Posterior cingulate gyrus (tissue), 11 donors: ENCODE data around the gene SCYGR1.
"Not testable (repeated sequence)": the region's sequence is repeated elsewhere in the genome, so short reads cannot be mapped to it uniquely, and the experiment has no call there.

Source experiments
- DNase-seq, 10 donors: peaks; one replicate each; pipeline versions ENCODE4 v3.0.0 to v3.0.0-alpha.2; 2020 to 2021; ENCODE audit warnings: mixed read lengths in 3 of 10
- intact Hi-C: fragments of 100-400 bp; cut with DNase I; formaldehyde crosslinking; loops from one replicate; pipeline ENCODE4 v1.15.1; 2023

The SCYGR1 gene

DNA sequence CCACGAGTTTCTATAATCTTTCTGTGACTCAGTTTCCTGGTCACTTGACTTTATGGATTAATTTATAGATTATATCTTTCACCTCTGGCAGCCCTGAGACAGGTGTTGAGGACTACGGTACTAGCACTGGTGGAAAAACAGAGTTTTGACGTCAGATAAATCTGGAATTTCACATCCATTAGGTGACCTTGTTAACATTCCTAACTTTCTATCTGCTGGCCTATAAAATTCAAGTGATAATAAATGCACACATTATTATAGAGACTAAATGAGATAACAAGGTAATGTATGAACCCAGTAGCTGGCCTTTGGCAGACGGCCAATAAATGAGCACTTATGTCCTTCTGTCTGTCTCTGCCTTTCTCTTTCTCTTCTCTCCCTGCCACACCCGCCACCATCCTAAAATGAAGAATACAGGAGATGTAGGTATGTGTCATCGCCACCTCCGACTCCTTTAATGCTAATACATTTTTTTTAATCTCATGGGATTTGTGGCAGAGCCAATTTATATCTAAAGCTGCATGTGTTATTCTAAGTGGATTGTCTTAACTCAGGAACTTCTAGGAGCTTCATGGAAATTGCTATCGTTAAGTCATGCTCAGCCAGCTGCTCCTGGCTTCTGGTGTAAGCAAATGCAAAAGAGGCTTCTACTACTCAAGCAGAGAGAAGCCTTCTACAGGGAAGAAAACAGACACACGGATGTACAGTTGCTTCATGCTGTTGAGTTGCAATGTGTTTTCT lies 10.9 kb downstream of the SCYGR1 start:
- intact Hi-C loops, result no loop called here

DNA sequence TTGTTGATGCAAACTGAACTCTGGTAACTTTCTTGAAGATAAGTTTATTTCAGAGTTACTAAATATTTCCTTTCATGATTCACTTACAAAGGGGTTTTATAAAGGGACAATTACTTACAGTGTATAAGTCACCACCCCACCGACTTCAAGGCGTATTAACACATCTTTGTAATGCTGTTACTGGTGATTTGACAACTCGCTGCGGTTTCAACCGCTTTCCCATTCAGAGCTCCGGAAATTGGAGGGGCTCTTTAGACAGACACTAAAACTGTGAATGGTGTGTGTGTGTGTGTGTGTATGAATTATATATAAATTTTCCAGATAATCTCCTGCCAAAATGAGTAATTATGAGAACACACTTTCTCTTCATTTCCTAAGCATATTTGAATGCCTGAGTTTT lies 13.6 kb downstream of the SCYGR1 start:
- intact Hi-C loops, result no loop called here
- DNase-seq, result no peak

More for the DNA sequence above, 10.9 kb downstream of the SCYGR1 start:
- DNase-seq, result peak in 1 of 10 donors; percentile 33

DNA sequence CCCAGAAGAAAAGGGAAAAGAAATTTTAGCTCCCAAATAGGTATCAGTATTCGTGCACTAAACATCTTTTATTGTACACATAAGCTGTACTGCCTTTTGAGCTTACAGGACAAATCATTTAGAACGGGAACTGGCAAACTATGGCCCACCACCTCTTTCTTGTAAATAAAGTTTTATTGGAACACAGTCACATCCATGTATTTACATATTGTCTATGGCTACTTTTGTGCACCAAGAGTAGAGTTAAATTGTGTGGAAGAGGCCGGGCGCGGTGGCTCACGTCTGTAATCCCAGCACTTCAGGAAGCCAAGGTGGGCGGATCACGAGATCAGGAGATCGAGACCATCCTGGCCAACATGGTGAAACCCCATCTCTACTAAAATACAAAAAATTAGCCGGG lies 14.4 kb downstream of the SCYGR1 start:
- DNase-seq, result no peak
- intact Hi-C loops, result no loop called here

DNA sequence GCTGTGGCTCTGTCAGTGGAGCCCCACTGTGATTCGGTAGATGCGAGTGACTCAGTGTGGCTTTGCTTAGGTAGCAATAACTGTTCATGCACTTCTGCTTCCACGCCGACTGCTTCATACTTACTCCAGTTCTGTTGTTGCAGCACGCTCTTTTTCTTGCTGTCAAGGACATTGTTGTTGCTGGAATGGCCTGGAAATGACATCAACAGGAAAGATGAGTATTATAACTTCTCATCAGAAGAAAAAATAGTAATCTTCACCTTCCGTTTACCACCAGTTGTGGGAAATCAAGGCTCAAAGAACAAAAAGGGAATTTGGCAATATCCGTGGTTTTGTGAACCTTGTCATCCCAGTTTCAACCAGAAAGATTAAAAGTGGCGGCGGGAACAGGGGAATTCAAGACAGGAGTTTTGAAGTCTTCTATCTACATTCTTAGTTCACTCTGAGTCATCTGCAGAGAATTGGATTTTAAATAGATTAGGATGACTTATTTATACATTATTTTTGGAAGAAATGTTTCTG lies 16.9 kb downstream of the SCYGR1 start:
- DNase-seq, result no peak
- intact Hi-C loops, result no loop called here

DNA sequence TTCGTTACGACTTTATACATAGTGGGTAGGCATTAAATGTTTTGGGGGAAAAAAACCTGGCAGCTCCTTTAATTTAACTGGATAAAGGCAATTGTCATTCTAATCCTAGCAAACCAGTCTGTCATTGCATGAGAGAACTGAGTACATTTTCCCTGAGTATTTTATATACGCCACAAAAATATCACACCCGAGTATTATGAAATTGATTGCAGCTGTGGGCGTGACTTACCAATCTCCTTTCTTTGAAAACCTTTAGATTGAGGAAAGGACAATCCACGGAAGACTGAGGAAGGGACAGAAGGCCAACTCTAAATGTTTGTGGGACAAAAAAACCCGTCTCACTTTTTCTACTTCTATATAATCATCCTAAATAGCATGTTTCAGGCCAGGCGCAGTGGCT lies 17.7 kb downstream of the SCYGR1 start:
- DNase-seq, result no peak
- intact Hi-C loops, result no loop called here

DNA sequence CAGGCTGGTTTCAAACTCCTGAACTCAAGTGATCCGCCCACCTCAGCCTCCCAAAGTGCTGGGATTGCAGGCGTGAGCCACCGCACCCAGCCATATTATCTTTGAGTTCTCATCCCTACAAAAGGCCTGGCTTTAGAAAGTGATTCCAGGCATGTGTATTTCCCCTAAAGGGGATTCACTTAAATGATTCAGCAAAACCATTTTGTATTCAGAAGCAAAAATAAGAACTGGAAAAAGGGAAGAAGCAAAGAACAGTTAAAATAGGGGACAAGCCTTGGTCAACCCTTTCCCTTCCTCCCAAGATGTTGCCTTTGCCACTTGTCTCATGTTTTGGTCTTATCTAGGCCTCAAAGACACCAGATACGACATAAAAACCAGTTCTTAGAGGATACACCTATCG lies 19.2 kb downstream of the SCYGR1 start:
- intact Hi-C loops, result no loop called here
- no peak for DNase-seq

DNA sequence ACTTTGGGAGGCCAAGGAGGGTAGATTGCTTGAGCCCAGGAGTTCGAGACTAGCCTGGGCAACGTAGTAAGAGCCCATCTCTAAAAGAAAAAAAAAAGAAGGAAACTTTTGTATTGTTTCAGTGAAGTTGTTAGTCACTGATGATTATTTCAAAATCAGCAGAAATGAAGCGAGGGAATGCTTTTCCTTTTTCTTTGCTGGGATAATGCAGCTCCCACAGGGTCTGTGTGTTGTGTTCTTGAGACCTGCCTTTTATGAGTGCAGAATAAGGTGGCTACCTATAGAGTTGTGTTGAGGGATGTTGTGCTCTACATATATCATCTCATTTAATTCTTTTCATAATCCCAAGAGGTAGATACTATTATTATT lies 20.3 kb downstream of the SCYGR1 start:
- no peak for DNase-seq
- intact Hi-C loops, result no loop called here

DNA sequence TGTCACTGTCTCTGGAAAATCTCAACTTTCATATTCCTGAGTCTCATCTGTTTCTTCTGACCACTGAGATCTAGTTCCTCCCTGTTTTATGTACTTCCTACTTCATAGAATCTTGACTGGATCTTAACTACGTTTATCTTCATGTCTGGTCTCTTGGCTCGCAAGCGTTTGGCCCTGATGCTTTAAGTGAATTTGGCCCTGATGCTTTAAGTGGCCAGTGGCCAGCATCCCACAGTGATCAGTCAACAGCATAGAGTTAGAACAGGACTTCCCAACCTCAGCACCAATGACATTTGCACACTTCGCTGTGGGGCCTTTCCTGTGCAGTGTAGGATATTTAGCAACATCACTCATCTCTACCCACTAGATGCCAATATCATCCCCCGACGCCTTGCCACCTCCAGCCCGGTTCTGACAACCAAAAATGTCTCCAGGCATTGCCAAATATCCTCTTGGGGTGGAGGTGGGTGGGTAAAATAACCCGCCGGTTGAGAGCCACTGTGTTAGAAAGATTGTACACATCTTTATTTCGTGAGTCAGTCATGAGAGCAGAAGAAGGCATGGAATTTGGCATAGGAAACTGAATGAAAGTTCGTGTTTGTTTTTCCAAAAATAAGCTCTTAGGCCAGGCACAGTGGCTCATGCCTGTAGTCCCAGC lies 20.9 kb downstream of the SCYGR1 start:
- intact Hi-C loops, result no loop called here
- no peak for DNase-seq

DNA sequence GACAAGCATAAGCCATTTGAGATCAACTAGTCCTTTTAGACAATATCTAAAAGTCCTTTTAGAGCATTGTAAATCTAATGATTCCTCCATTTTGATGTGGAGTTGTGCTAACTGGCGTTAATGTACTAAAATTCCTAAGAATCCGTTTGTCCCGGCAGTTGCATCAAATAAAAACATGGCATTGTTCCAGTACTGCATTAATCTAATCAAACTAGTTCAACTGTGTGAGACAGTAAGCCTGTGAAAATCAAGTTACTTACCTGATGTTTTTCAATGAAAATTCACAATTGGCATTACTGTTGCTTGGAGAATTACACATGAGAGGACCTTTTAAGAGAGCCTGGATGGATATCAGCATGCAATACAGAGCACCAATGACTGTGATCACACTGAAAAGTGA lies 21.9 kb downstream of the SCYGR1 start:
- no peak for DNase-seq
- intact Hi-C loops, result no loop called here

DNA sequence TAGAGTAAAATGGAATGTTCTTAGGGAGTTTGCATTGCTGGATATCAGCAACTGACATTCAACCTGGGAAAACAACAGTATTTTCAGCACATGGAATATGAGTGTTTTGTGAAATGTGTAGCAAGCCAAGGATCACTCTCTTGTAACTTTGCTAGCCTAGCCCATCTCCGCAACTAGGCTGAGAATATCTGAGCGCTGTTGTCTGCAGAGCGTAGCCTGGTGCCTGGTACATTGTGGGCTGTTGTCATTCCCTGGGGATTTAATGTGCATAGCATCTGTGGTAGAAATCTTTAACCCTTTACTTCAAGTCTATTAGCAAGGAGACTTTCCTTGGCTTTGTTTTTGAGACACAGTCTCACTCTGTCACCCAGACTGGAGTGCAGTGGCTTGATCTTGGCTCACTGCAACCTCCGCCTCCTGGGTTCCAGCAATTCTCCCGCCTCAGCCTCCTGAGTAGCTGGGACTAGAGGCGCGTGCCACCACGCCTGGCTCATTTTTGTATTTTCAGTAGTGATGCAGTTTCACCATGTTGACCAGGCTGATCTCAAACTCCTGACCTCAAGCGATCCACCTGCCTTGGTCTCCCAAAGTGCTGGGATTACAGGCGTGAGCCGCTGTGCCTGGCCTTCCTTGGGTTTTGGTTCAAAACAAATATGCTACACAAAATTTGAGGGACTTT lies 23.0 kb downstream of the SCYGR1 start:
- peak in 1 of 10 donors; percentile 18 for DNase-seq
- intact Hi-C loops, result not testable (repeated sequence)

DNA sequence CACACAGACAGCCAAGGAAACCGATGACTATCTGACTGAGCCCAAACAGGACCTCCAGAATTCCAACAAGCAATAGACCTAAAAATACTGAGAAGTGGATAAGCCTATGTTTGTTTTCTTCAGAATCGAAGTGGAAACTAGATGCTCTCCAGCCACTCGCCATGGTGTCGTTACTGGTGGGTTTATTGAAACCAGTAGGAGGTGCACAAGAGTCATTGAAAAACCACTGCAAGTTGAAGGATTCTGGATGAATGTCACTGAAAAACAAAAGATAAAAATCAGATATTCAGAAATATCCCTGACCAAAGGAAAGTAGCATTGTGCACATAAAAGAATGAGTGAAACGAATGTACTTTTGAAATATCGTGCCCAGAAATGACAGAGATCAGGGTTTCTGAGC lies 24.0 kb downstream of the SCYGR1 start:
- no peak for DNase-seq

DNA sequence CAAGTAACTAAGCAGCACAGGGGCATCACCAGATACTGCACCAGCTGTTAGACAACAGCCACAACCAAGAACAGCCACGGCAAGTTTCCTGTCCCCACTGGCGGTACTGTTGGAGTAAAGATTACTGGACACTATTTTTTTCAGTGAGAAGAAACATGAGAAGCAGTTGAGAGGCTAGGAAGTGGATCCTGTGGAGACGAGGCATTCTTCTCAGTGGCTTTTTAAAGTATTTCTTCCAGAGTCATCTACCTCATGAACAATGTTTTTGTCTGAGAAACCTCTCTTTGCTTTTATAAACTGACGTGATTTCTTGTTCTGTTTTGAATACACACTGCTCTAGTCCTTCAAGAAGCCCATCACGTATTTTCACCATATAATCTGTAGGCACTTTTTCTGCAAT lies 27.4 kb downstream of the SCYGR1 start:
- DNase-seq, result no peak
- intact Hi-C loops, result no loop called here

More for the DNA sequence above, 24.0 kb downstream of the SCYGR1 start:
- intact Hi-C loops, result no loop called here

DNA sequence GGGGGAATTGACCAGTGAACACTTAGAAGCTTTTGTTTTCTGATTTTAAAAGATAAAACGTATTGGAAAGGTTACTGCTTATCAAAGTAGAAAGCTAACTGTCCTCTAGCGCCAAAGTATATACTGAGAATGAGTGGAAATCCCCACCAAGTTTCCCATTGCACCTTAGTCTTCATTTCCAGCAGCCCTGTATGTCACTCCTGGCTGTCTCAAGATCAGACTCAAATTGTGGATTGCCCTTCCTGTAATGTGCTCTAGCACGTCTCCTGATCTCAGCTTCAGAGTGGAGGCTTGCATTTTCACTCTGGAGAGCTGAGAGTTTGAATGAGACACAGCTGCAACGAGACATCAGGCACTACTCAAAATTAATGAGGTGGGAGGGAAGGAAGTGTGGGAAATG lies 36.1 kb downstream of the SCYGR1 start:
- intact Hi-C loops, result no loop called here
- DNase-seq, result no peak

DNA sequence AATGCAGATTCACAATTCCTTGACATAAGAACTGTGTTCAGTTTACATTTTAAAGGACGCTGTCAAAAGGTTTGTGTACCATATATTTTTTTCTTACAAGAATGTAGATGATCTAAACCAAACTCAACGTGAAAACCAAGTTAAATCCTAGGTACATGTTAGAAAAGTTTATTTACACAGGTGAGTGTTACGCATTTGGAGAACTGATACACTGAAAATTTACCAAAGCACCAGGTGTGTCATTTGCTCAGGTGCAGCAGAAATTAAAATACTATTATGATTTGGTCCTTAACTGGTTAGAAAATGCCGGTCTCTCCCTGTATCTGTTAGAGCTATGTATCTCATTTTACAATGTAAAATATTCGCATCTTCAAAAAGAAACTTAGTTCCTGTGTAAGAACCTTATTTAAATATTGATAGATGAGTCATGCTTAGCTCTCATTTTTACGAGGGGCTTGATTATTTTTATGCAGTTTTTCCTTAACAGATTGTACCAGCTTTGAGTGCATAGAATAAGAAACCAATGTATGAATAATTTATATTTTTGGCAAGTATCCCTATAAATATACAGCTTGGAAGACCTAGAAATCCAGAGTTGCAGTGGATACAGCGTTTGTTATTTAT lies 37.6 kb downstream of the SCYGR1 start:
- DNase-seq, result no peak
- intact Hi-C loops, result no loop called here

DNA sequence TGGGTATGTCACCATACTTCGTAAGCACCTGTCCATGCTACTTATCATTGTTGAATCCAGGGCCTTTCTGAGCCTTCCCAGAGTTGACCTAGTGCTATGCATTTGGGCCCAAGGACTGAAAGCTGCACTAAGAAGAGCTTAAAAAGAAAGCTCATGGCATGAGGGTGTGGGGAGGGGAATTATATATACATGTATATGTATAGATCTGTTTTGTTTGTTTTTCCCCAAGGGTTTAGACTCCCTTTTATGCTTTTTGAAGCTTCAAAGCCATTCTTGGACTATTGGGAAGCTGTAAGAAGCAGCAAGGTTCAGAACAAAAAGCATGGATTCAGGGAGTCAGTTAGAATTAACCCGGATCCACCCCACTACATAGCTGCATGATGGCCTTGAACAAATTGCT lies 39.4 kb downstream of the SCYGR1 start:
- intact Hi-C loops, result no loop called here

DNA sequence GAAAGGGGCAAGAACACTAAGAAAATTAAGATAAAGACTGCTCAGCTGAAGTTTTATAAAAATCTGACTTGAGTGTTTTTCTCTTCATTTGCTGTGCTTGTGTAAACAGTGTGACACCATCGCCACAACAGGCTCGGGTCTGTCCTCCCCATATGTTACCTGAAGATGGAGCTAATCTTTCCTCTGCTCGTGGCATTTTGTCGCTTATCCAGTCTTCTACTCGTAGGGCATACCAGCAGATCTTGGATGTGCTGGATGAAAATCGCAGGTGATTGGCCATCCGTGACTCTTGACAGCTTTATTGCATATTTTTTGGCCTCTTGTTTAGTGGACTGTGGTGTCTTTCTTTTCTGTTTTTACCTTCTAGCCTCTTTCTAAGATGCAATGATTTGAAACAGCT lies 40.6 kb downstream of the SCYGR1 start:
- intact Hi-C loops, result no loop called here
- DNase-seq, result no peak

More for the DNA sequence above, 39.4 kb downstream of the SCYGR1 start:
- no peak for DNase-seq

DNA sequence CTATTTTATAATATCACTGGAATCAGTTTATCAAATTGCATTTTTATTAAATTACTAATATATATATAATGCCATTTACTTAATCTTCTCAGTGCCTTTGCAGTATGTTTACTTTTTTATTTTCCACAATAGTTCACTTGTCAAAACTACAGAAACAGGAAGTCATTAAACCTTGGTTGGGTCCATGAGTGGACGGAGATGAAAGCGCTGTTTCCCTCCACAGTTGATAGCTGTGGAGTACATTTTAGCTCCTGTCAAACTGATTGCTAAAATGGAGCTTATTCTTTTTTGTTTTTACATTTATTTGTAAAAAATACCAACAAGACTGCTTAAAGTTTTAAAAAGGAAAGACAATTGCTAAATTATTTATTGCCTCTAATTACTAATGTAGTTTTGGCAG lies 43.5 kb downstream of the SCYGR1 start:
- intact Hi-C loops, result no loop called here
- DNase-seq, result no peak

DNA sequence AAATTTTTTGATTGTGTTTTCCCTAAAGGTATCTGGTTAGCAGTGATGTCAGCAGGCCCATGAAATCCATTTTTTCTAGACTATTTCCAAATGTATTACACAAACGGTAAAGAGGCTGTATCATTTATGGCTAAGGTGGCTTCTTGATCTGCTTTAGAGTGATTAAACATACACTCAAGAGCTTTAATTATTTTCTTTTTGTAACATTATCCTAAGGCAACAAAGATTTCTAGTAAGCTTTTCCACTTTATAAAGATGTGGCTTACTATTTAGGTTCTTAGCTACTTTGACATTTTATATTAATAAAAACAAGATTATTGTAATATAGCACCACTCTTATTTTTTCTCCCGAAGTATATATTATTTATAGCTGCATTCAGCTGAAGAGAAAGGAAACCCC lies 46.2 kb downstream of the SCYGR1 start:
- no peak for DNase-seq
- intact Hi-C loops, result no loop called here

DNA sequence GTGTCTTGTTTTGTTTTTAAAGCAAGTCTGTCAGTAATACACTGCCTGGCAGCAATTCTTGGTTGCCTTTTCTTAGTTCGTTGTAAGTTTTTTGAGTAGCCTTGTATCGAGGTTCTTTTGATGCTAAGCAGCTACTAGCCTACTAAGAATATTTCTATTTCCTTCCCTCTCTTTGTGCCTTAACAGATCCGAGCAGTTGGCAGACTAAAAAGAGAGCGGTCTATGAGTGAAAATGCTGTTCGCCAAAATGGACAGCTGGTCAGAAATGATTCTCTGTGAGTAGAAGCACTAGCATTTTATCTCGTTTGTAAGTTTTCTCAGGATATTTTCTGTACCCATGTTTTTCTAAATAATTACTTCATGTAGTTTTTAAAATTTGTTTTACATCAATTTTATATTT lies 47.6 kb downstream of the SCYGR1 start:
- no peak for DNase-seq
- intact Hi-C loops, result no loop called here

DNA sequence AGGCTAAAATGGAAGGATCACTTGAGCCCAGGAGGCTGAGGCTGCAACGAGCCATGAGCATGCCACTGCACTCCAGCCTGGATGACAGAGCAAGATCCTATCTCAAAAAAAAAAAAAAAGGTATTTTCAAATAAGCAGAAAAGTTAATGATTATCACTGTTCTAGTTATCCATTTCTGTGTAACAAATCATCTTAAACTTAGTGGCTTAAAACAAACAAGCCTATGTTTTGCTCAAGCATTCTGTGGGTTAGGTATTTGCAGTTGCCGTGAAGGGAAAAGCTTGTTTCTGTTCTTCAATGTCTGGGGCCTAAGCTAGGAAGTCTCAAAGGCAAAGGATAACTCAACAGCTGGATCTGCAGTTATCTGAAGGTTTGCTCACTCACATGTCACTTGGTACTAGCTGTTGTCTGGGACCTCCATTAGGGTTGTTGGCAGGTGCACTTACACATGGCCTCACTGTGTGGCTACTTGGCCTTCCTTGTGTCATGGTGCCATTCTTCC lies 48.6 kb downstream of the SCYGR1 start:
- intact Hi-C loops, result no loop called here
- no peak for DNase-seq
